ENCODE data around the gene SLFN12L. TPM values are rescaled to one million over a fixed set of nuclear protein-coding genes. Genes with fewer than 3 reads are reported as not detected.

SLFN12L gene
- total and polyA plus RNA-seq, 10 of the 15 experiments (the other 5 are each of a cell fraction or from before 2014, with no cell fraction given): 1.0 to 21.3 (median 9.4) TPM

- no peak for TF ChIP-seq REST (IDR thresholded peaks at IDR 0.05; ENCODE audit: low read depth, low read length)
- TF ChIP-seq RAD21 (IDR thresholded peaks at IDR 0.05; ENCODE audit: insufficient read depth, low read depth, low read length): no peak
- TF ChIP-seq ZBED1 (IDR thresholded peaks at IDR 0.05; ENCODE audit: borderline replicate concordance): no peak
- TF ChIP-seq POLR2AphosphoS2 (IDR thresholded peaks at IDR 0.05; ENCODE audit: low read depth, low read length): no peak
- no peak for TF ChIP-seq ATF3 (IDR thresholded peaks at IDR 0.05; ENCODE audit: borderline replicate concordance, extremely low read depth, low read depth, low read length)
- TF ChIP-seq, protein P1, sequence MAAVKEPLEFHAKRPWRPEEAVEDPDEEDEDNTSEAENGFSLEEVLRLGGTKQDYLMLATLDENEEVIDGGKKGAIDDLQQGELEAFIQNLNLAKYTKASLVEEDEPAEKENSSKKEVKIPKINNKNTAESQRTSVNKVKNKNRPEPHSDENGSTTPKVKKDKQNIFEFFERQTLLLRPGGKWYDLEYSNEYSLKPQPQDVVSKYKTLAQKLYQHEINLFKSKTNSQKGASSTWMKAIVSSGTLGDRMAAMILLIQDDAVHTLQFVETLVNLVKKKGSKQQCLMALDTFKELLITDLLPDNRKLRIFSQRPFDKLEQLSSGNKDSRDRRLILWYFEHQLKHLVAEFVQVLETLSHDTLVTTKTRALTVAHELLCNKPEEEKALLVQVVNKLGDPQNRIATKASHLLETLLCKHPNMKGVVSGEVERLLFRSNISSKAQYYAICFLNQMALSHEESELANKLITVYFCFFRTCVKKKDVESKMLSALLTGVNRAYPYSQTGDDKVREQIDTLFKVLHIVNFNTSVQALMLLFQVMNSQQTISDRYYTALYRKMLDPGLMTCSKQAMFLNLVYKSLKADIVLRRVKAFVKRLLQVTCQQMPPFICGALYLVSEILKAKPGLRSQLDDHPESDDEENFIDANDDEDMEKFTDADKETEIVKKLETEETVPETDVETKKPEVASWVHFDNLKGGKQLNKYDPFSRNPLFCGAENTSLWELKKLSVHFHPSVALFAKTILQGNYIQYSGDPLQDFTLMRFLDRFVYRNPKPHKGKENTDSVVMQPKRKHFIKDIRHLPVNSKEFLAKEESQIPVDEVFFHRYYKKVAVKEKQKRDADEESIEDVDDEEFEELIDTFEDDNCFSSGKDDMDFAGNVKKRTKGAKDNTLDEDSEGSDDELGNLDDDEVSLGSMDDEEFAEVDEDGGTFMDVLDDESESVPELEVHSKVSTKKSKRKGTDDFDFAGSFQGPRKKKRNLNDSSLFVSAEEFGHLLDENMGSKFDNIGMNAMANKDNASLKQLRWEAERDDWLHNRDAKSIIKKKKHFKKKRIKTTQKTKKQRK (IDR thresholded peaks at IDR 0.05; ENCODE audit: low read depth, low read length): no peak
- no peak for TF ChIP-seq KAT2A (conservative IDR thresholded peaks at IDR 0.05; ENCODE audit: control insufficient read depth, low read depth, low read length)
- TF ChIP-seq HDAC6 (IDR thresholded peaks at IDR 0.05; ENCODE audit: unreplicated experiment): no peak
- no peak for TF ChIP-seq FOXM1 (IDR thresholded peaks at IDR 0.05; ENCODE audit: low read depth, low read length)
- TF ChIP-seq, protein P2, sequence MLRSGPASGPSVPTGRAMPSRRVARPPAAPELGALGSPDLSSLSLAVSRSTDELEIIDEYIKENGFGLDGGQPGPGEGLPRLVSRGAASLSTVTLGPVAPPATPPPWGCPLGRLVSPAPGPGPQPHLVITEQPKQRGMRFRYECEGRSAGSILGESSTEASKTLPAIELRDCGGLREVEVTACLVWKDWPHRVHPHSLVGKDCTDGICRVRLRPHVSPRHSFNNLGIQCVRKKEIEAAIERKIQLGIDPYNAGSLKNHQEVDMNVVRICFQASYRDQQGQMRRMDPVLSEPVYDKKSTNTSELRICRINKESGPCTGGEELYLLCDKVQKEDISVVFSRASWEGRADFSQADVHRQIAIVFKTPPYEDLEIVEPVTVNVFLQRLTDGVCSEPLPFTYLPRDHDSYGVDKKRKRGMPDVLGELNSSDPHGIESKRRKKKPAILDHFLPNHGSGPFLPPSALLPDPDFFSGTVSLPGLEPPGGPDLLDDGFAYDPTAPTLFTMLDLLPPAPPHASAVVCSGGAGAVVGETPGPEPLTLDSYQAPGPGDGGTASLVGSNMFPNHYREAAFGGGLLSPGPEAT (IDR thresholded peaks at IDR 0.05; ENCODE audit: low read depth): no peak; the same call in 1 of the 2 replicates
- TF ChIP-seq PAX5 (IDR thresholded peaks at IDR 0.05; ENCODE audit: borderline replicate concordance, low read depth, low read length): no peak
- no peak for TF ChIP-seq BCL11A (IDR thresholded peaks at IDR 0.05; ENCODE audit: low read depth, low read length)
- TF ChIP-seq BCLAF1 (IDR thresholded peaks at IDR 0.05): no peak
Measured at GRCh38 chr17:35540589-35541404, 3.3 kb upstream of the SLFN12L start (continued).

Data from GM12878 (cell line).